ENCODE measurements around the gene FGF9.

DNA sequence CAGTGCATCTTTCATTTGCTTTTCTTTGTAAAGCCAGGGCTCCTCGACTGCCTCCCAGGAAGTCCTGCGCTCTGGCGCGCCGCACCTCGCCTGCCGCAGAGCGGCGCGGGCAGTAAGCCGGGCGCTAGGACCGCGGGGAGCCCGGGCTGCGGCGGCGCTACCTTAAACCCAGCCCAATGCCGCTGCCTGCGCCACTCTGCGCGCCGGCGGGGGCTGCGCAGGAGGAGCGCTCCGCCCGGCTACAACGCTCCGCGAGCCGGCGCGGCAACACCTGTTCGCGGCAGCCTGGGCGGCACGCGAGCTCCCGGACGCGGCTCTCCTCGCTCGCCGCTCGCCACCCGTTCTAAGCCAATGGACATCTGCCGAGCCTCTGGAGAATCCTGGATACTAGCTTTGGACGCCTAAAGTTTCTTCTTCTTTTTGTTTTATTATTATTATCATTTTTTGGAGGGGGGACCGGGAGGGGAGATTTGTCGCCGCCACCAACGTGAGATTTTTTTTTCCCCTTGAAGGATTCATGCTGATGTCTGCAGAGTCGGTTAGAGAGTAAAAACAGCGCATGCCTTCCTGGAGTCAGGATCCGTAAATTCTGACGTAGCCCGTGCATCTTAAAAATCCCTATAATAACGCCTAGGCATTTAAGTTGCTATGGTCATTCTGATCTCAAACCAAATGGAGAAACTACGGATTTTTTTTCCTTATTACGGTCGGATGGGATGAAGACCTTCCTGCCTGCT is at the start of gene FGF9:
- TF ChIP-seq SPI1 (IDR thresholded peaks at IDR 0.05; ENCODE audit: low read depth, low read length) (no peak), POLR2AphosphoS5 (IDR thresholded peaks at IDR 0.05; ENCODE audit: low read depth, low read length) (no peak), POLR2A (IDR thresholded peaks at IDR 0.05; ENCODE audit: low read depth, low read length) (no peak), POU2F2 (IDR thresholded peaks at IDR 0.05; ENCODE audit: low read depth, low read length) (0 out of 2 replicates have a peak, but pooled peaks have one; percentile 22), TAF1 (IDR thresholded peaks at IDR 0.05; ENCODE audit: low read depth, low read length) (no peak)
